ENCODE measurements around the gene RABGGTA. TPM values are rescaled to one million over a fixed set of nuclear protein-coding genes. Genes with fewer than 3 reads are reported as not detected.

The RABGGTA gene
- polyA plus RNA-seq, 3 donors, result 24.2 to 25.5 (median 25.0) TPM

GRCh38 chr14:24307575-24308341, 36.4 kb upstream of the RABGGTA start, which contains the start of gene CIDEB:
Gene CIDEB, minus strand, starts transcription at chr14:24307977. Its CDS starts 119 bp downstream, at chr14:24307858.
- no peak for DNase-seq

GRCh38 chr14:24307156-24307574, 35.8 kb upstream of the RABGGTA start:
- no peak for DNase-seq

GRCh38 chr14:24304019-24304387, 32.6 kb upstream of the RABGGTA start:
- DNase-seq, result no peak

GRCh38 chr14:24300326-24300980, 29.1 kb upstream of the RABGGTA start:
- no peak for DNase-seq

- peak; percentile 91 for DNase-seq
Observed at GRCh38 chr14:24299255-24300191, 28.1 kb upstream of the RABGGTA start, which contains the start of the genes DHRS1 and NOP9. Gene DHRS1, minus strand, starts transcription at chr14:24299780. Its CDS starts 674 bp downstream, at chr14:24299106. Gene NOP9, plus strand, starts transcription at chr14:24299850. Its CDS starts 105 bp downstream, at chr14:24299955.

- DNase-seq, result no peak
Observed at GRCh38 chr14:24298892-24299254, 27.5 kb upstream of the RABGGTA start.

GRCh38 chr14:24297190-24297964, 26.0 kb upstream of the RABGGTA start:
- DNase-seq, result no peak

GRCh38 chr14:24296341-24297157, 25.2 kb upstream of the RABGGTA start:
- peak; percentile 66 for DNase-seq

- DNase-seq, result no peak
Observed at GRCh38 chr14:24293525-24293924, 22.1 kb upstream of the RABGGTA start.

- DNase-seq, result no peak
Observed at GRCh38 chr14:24292118-24292807, 20.9 kb upstream of the RABGGTA start.

GRCh38 chr14:24291446-24292117, 20.2 kb upstream of the RABGGTA start:
- no peak for DNase-seq

GRCh38 chr14:24290746-24291145, 19.3 kb upstream of the RABGGTA start:
- no peak for DNase-seq

GRCh38 chr14:24289649-24290280, 18.4 kb upstream of the RABGGTA start:
- no peak for DNase-seq

GRCh38 chr14:24286996-24287395, 15.6 kb upstream of the RABGGTA start:
- no peak for DNase-seq

- DNase-seq, result no peak
Observed at GRCh38 chr14:24285351-24285750, 14.0 kb upstream of the RABGGTA start.

GRCh38 chr14:24284501-24285035, 13.2 kb upstream of the RABGGTA start:
- no peak for DNase-seq

- no peak for DNase-seq
Observed at GRCh38 chr14:24283796-24284460, 12.5 kb upstream of the RABGGTA start.

GRCh38 chr14:24282736-24283135, 11.3 kb upstream of the RABGGTA start:
- DNase-seq, result no peak
